GM12878 (cell line): ENCODE data around the gene CCDC70. TPM values are rescaled to one million over a fixed set of nuclear protein-coding genes. Genes with fewer than 3 reads are reported as not detected.

Source experiments
- CEBPB ChIP-seq, 2 experiments: fragments of 150-350 bp in 1 of 2; IDR thresholded peaks; 2 replicates each; pipeline ENCODE4 v1.6.1; 2012 to 2014; ENCODE audit warnings: low read depth in 2 of 2, low read length in 2 of 2, borderline replicate concordance in 1 of 2, inconsistent platforms in 1 of 2
- CTCF ChIP-seq, 3 experiments: IDR thresholded peaks in 2 of 3; conservative IDR thresholded peaks in 1 of 3; 2 replicates each; pipeline ENCODE4 v1.5.1; 2011; ENCODE audit warnings: low read depth in 3 of 3, low read length in 3 of 3, mild to moderate bottlenecking in 3 of 3, control low read depth in 2 of 3, moderate library complexity in 2 of 3, inconsistent platforms in 1 of 3, mixed read lengths in 1 of 3; ENCODE audit not compliant: control insufficient read depth in 2 of 3, insufficient read depth in 1 of 3; ENCODE audit errors: extremely low read depth in 1 of 3
- ESRRA ChIP-seq: IDR thresholded peaks from 2 replicates; pipeline ENCODE4 v1.6.1; 2012; ENCODE audit warnings: mild to moderate bottlenecking, low read length, improper control_type of control experiment
- NFXL1 ChIP-seq: fragments of 450-650 bp; IDR thresholded peaks from 2 replicates; pipeline ENCODE4 v1.6.1; 2017; ENCODE audit warnings: antibody characterized with exemption, mild to moderate bottlenecking, borderline replicate concordance
- RAD21 ChIP-seq: IDR thresholded peaks from 2 replicates; pipeline ENCODE4 v1.6.1; 2011; ENCODE audit warnings: mild to moderate bottlenecking, low read depth, low read length, moderate library complexity; ENCODE audit not compliant: insufficient read depth
- polyA plus RNA-seq, 11 experiments: library from polyadenylated mRNA; depleted of rRNA in 4 of 11; unstranded in 6 of 11; stranded (reverse) in 5 of 11; fragments of >200 nt; fragmentation: Nextera tagmentation in 4 of 11; fragmentation: Illumina TruSeq in 1 of 11; extraction: Ambion mirVana in 4 of 11; extraction: Trizol in 1 of 11; gene quantifications; 1 replicate in 1 of 11; 2 replicates in 10 of 11; pipeline versions ENCODE4 v1.2.1 to v1.2.3, GENCODE V29; 2011 to 2016; ENCODE audit warnings: inconsistent platforms in 2 of 11, missing spikeins in 2 of 11, low read depth in 1 of 11
- total RNA-seq, 4 experiments: library from RNA; depleted of rRNA in 3 of 4; stranded (reverse); fragments of >200 nt in 3 of 4; fragmentation: Illumina TruSeq in 1 of 4; extraction: Trizol in 1 of 4; gene quantifications; 2 replicates each; pipeline versions ENCODE4 v1.2.1 to v1.2.3, GENCODE V29; 2013 to 2021
- TF ChIP-seq, protein P1 (sequence below): fragments of 450-650 bp; IDR thresholded peaks from 2 replicates; pipeline ENCODE4 v1.6.1; 2014; ENCODE audit warnings: mild to moderate bottlenecking

CCDC70 gene
- total and polyA plus RNA-seq, 10 of the 15 experiments (the other 5 are each of a cell fraction or from before 2014, with no cell fraction given): not detected

DNA sequence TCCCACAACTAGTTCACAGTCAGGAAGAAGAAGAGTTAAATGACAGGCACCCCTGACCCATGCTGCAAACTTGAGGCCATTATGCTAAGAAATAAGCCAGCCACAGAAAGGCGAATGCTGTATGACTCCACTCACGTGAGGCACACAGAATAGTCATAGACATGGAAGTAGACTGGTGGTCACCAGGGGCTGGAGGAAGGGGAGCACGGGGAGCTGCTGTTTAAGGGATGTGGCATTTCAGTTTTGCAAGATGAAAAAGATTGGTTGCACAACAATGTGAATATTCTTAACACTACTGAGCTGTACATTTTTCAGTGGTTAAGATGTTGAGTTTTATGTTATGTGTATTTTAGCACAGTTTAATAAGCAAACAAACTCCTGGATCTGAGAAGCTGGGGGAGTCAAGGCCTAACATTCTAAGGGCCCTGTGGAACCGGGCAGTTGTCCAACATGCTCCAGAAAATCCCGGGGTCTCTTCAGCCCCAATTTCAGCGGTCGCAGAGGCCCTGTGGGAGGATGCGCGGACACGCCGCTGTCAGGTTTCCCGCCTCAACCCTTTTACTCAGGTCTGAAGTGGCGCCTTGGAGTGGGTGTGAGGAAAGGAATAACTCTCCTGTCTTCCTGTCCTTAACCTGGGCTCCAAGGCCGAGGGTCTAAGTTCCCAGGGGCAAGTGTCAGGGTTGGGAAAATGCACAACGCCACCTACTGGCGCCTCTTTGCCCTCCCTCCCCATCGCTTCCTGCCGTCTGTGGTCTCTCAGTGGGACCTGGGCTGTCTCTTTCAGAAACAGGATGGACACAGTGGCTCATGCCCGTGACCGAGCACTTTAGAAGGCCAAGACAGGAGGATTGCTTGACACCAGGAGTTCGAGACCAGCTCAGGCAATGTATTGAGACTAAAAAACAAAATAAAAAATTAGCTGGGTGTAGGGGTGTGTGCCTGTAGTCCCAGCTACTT is 12.3 kb upstream of the CCDC70 start (continued):
- TF ChIP-seq CTCF (IDR thresholded peaks at IDR 0.05 in 2 of 3, conservative IDR thresholded peaks at IDR 0.05 in 1 of 3; ENCODE audit: control insufficient read depth in 2 of 3, extremely low read depth in 1 of 3, insufficient read depth in 1 of 3, low read depth in 3 of 3, low read length in 3 of 3) (peak; percentile 54 to 80 (median 74); a peak in 5 of 6 replicates), CEBPB (IDR thresholded peaks at IDR 0.05; ENCODE audit: borderline replicate concordance in 1 of 2, low read depth in 2 of 2, low read length in 2 of 2) (no peak), ESRRA (no peak), NFXL1 (no peak), RAD21 (peak; percentile 40; the same call in 1 of the 2 replicates)
- TF ChIP-seq, protein P1, sequence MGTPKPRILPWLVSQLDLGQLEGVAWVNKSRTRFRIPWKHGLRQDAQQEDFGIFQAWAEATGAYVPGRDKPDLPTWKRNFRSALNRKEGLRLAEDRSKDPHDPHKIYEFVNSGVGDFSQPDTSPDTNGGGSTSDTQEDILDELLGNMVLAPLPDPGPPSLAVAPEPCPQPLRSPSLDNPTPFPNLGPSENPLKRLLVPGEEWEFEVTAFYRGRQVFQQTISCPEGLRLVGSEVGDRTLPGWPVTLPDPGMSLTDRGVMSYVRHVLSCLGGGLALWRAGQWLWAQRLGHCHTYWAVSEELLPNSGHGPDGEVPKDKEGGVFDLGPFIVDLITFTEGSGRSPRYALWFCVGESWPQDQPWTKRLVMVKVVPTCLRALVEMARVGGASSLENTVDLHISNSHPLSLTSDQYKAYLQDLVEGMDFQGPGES: no peak
